Endothelial cell of umbilical vein (primary cell): Measurements from ENCODE around the gene CMTM6. TPM values are rescaled to one million over a fixed set of nuclear protein-coding genes. Genes with fewer than 3 reads are reported as not detected.

Experiments
- BruUV-seq: library from RNA; stranded (reverse); fragments of 400-500 nt; replicated peaks from 2 replicates; lab custom pipeline; 2021; lab: Mats Ljungman, UMichigan
- CTCF ChIA-PET: fragments of 300-600, 350-600 bp; sonication (Branson Sonifier 250); formaldehyde crosslinking; loops from one replicate; lab custom pipeline; 2021; ENCODE audit warnings: antibody characterized with exemption, inconsistent platforms; lab: Charles Lee
- POLR2A ChIA-PET: fragments of 300-600, 350-600 bp; sonication (Branson Sonifier 250); formaldehyde crosslinking; loops from one replicate; lab custom pipeline; 2021; ENCODE audit warnings: antibody characterized with exemption, inconsistent platforms; lab: Charles Lee
- DNase-seq: peaks from one replicate; pipeline ENCODE4 v3.0.0-alpha.2; 2011; ENCODE audit warnings: low read depth, low spot score
- FAIRE-seq: peaks from 2 replicates; lab custom pipeline; 2011; peaks lifted over from hg19 to GRCh38; lab: Jason Lieb, UNC
- H2AFZ ChIP-seq: 2 replicates; pipeline ENCODE4 v1.6.0; 2012; ENCODE audit warnings: low read depth, low read length, control low read depth, inconsistent platforms
- H3K27ac ChIP-seq: 2 replicates; pipeline ENCODE4 v1.5.1; 2011; ENCODE audit warnings: low read depth, mild to moderate bottlenecking, control low read depth, low read length, moderate library complexity; ENCODE audit not compliant: insufficient read depth
- H3K27me3 ChIP-seq, 2 experiments: 2 replicates each; pipeline versions ENCODE4 v1.6.0 to v1.6.1; 2011; ENCODE audit warnings: low read length in 2 of 2, mixed read lengths in 1 of 2; ENCODE audit not compliant: control insufficient read depth in 2 of 2, insufficient read depth in 2 of 2
- H3K36me3 ChIP-seq, 2 experiments: 2 replicates in 1 of 2; 3 replicates in 1 of 2; pipeline ENCODE4 v1.5.1; 2011; ENCODE audit warnings: low read length in 2 of 2, mild to moderate bottlenecking in 1 of 2, moderate library complexity in 1 of 2; ENCODE audit not compliant: control insufficient read depth in 2 of 2, insufficient read depth in 2 of 2; ENCODE audit errors: extremely low read depth in 1 of 2
- H3K4me1 ChIP-seq: 3 replicates; pipeline ENCODE4 v1.5.1; 2011; ENCODE audit warnings: mild to moderate bottlenecking, low read length; ENCODE audit not compliant: control insufficient read depth, insufficient read depth; ENCODE audit errors: extremely low read depth
- H3K4me2 ChIP-seq: 2 replicates; pipeline ENCODE4 v1.6.1; 2011; ENCODE audit warnings: low read length, control low read depth, mixed read lengths; ENCODE audit not compliant: insufficient read depth
- H3K4me3 ChIP-seq, 3 experiments: fragments of 200-600 bp in 1 of 3; sonication (generic), shearing (Covaris generic) in 1 of 3; replicated peaks in 1 of 3; 2 replicates each; pipeline ENCODE4 v1.5.1; 2011 to 2016; ENCODE audit warnings: control low read depth in 3 of 3, low read length in 3 of 3, mild to moderate bottlenecking in 2 of 3, inconsistent platforms in 1 of 3, low read depth in 1 of 3, moderate library complexity in 1 of 3; ENCODE audit not compliant: insufficient read depth in 1 of 3
- H3K79me2 ChIP-seq: 2 replicates; pipeline ENCODE4 v1.6.0; 2012; ENCODE audit warnings: low read length, inconsistent platforms; ENCODE audit not compliant: control insufficient read depth, insufficient read depth
- H3K9ac ChIP-seq: replicated peaks from 2 replicates; pipeline ENCODE3; 2011; ENCODE audit warnings: low read length, control low read depth; ENCODE audit not compliant: insufficient read depth; ENCODE audit errors: extremely low read depth
- H3K9me1 ChIP-seq: replicated peaks from 3 replicates; pipeline ENCODE4 v1.6.0; 2011; ENCODE audit warnings: mild to moderate bottlenecking, low read length; ENCODE audit not compliant: control insufficient read depth, insufficient read depth; ENCODE audit errors: extremely low read depth
- H3K9me3 ChIP-seq: replicated peaks from 2 replicates; pipeline ENCODE4 v1.5.1; 2012; ENCODE audit warnings: low read length, inconsistent platforms; ENCODE audit not compliant: control insufficient read depth, insufficient read depth
- H4K20me1 ChIP-seq: replicated peaks from 2 replicates; pipeline ENCODE3; 2011; ENCODE audit warnings: mild to moderate bottlenecking, low read length; ENCODE audit not compliant: control insufficient read depth, insufficient read depth; ENCODE audit errors: extremely low read depth
- CTCF ChIP-seq, 2 donors: IDR thresholded peaks; 1 replicate in 1 of 2; 2 replicates in 1 of 2; pipeline ENCODE4 v1.5.1; 2011; ENCODE audit warnings: low read length in 2 of 2, mild to moderate bottlenecking in 2 of 2, moderate library complexity in 2 of 2, control low read depth in 1 of 2, inconsistent platforms in 1 of 2, low read depth in 1 of 2; ENCODE audit not compliant: insufficient read depth in 1 of 2; ENCODE audit errors: extremely low read depth in 1 of 2
- EZH2 ChIP-seq: IDR thresholded peaks from 2 replicates; pipeline ENCODE4 v1.6.1; 2012; ENCODE audit warnings: borderline replicate concordance, low read depth, mild to moderate bottlenecking, moderate library complexity, low read length, inconsistent platforms; ENCODE audit not compliant: severe bottlenecking
- FOS ChIP-seq: IDR thresholded peaks from 2 replicates; pipeline ENCODE4 v1.6.1; 2011; ENCODE audit warnings: mild to moderate bottlenecking, low read length, moderate library complexity, borderline replicate concordance; ENCODE audit not compliant: insufficient read depth
- GATA2 ChIP-seq: IDR thresholded peaks from 2 replicates; pipeline ENCODE4 v1.7.0; 2011; ENCODE audit warnings: low read depth, mild to moderate bottlenecking, moderate library complexity, mixed read lengths, low read length; ENCODE audit not compliant: insufficient read length, insufficient read depth
- JUN ChIP-seq: IDR thresholded peaks from 2 replicates; pipeline ENCODE4 v1.6.1; 2011; ENCODE audit warnings: borderline replicate concordance, low read depth; ENCODE audit not compliant: insufficient read length, insufficient read depth
- MYC ChIP-seq: IDR thresholded peaks from one replicate; pipeline ENCODE4 v1.6.1; 2011; ENCODE audit warnings: mild to moderate bottlenecking, low read depth, low read length
- POLR2A ChIP-seq: IDR thresholded peaks from 2 replicates; pipeline ENCODE4 v1.6.1; 2012; ENCODE audit warnings: low read depth, mild to moderate bottlenecking, control low read depth, low read length
- POLR2AphosphoS5 ChIP-seq: IDR thresholded peaks from 2 replicates; pipeline ENCODE4 v1.6.1; 2012; ENCODE audit warnings: low read depth, mild to moderate bottlenecking, control low read depth, low read length, moderate library complexity; ENCODE audit not compliant: insufficient read depth
- dilution Hi-C: fragments of 300-500 bp; cut with MboI; formaldehyde crosslinking; loops from one replicate; pipeline ENCODE4 v1.15.0; 2019; ENCODE audit warnings: low sequenced_read_pairs; ENCODE audit not compliant: extremely low pct_ligation_motif_present
- intact Hi-C: fragments of 100-400 bp; cut with micrococcal nuclease; formaldehyde crosslinking; loops from one replicate; pipeline ENCODE4 v1.10.0; 2022
- polyA plus RNA-seq, 4 experiments: library from polyadenylated mRNA; depleted of rRNA in 3 of 4; stranded (reverse) in 3 of 4; unstranded in 1 of 4; fragments of >200 nt; gene quantifications; 2 replicates each; pipeline versions ENCODE4 v1.2.1 to v1.2.3, GENCODE V29; 2011 to 2012; ENCODE audit warnings: missing spikeins in 1 of 4
- total RNA-seq: library from RNA; stranded (reverse); gene quantifications from 2 replicates; pipeline ENCODE4 v1.2.3, GENCODE V29; 2021
- TF ChIP-seq, protein P1 (sequence below): IDR thresholded peaks from 2 replicates; pipeline ENCODE4 v1.6.1; 2011; ENCODE audit not compliant: insufficient read depth, insufficient read length

Gene CMTM6
- total and polyA plus RNA-seq, 2 donors (not counting 3 experiments of a cell fraction or from before 2014, with no cell fraction given), result 38.0 to 56.3 TPM

DNA sequence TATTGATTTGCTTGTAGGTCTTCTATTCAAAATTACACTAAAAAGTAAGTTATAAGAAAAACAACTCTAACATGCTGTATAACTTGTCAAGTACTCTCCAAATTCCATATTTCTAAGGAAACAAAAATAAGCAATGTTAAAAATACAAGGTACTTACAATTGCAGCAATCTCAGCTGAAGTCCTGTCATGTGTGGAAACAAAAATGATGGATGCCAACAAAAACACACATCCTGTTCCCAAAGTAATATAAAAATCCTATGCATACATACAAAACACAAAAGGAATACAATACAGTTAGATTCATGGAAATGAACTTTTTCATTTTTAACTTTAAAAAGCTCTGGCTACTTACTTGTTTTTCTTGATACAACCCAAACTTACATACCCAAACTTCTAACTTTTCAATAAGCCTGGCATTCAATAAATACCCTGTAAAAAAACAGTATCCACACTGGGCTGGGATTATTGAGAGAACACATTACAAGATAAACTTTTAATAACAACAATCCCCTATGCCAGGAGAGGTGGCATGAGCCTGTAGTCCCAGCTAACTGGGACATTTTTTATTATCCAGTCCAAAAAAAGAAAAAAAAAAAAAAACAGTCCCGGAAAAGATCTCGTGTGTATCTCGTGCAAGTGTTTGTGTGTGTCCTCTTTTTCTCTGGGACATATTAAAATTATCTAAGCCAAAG lies 14.7 kb downstream of the CMTM6 start:
- H4K20me1 ChIP-seq, result peaks cover 5% of the 10 kb centered on the region
- H3K27ac ChIP-seq, result no peak overlapping the region
- intact Hi-C loops (no loop called here), dilution Hi-C loops (no loop called here)
- no TSS peak for BruUV-seq
- H3K4me1 ChIP-seq, result peaks cover 9% of the 10 kb centered on the region
- no peak for FAIRE-seq
- no peak overlapping the region for H3K4me3 ChIP-seq
- no peak for TF ChIP-seq POLR2A
- no peak for TF ChIP-seq JUN
- no peak for TF ChIP-seq MYC
- no peak for TF ChIP-seq FOS
- TF ChIP-seq CTCF (IDR thresholded peaks at IDR 0.05; ENCODE audit: extremely low read depth in 1 of 2, insufficient read depth in 1 of 2, low read depth in 1 of 2, low read length in 2 of 2), result no peak
- no peak for TF ChIP-seq EZH2
- TF ChIP-seq POLR2AphosphoS5, result no peak
- TF ChIP-seq GATA2, result no peak
- TF ChIP-seq, protein P1, sequence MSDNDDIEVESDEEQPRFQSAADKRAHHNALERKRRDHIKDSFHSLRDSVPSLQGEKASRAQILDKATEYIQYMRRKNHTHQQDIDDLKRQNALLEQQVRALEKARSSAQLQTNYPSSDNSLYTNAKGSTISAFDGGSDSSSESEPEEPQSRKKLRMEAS, result no peak
- DNase-seq, result peak; percentile 86
- H3K36me3 ChIP-seq, result peaks cover 3 to 6% of the 10 kb centered on the region in 2 experiments
- no peak overlapping the region for H3K4me2 ChIP-seq
- no peak overlapping the region for H3K9ac ChIP-seq
- H3K79me2 ChIP-seq, result peaks cover 12% of the 10 kb centered on the region
- no peaks in the 10 kb centered on the region for H3K9me1 ChIP-seq
- H3K9me3 ChIP-seq, result no peaks in the 10 kb centered on the region
- CTCF ChIA-PET, result interaction anchor here (0.7 to 2.2 kb wide), 3 partner anchors 10 to 112 kb away, joined by 3 to 8 read pairs (median 3); no protein-coding TSS in a partner anchor
- H2AFZ ChIP-seq, result no peak overlapping the region
- no peaks in the 10 kb centered on the region for H3K27me3 ChIP-seq
- POLR2A ChIA-PET, result no interaction called here
